H1 (cell line): ENCODE data around the gene PWP2. TPM values are rescaled to one million over a fixed set of nuclear protein-coding genes. Genes with fewer than 3 reads are reported as not detected.

Source experiments
- CHD7 ChIP-seq: fragments of 300-600 bp; sonication (generic); IDR thresholded peaks from 2 replicates; pipeline ENCODE4 v1.7.1; 2012; ENCODE audit warnings: low read length, moderate library complexity, mild to moderate bottlenecking, inconsistent platforms; ENCODE audit not compliant: insufficient replicate concordance
- KDM4A ChIP-seq: IDR thresholded peaks from one replicate; pipeline ENCODE4 v1.7.1; 2012; ENCODE audit warnings: low read depth, mild to moderate bottlenecking, moderate library complexity, low read length, inconsistent platforms; ENCODE audit not compliant: severe bottlenecking
- SP1 ChIP-seq: IDR thresholded peaks from 2 replicates; pipeline ENCODE4 v1.6.1; 2011; ENCODE audit warnings: low read depth, low read length
- ZNF274 ChIP-seq: IDR thresholded peaks from 2 replicates; pipeline ENCODE4 v1.7.0; 2012; ENCODE audit warnings: low read length, borderline replicate concordance; ENCODE audit errors: extremely low read depth
- polyA plus RNA-seq, 7 experiments: library from polyadenylated mRNA; depleted of rRNA in 3 of 7; stranded (reverse) in 5 of 7; unstranded in 2 of 7; fragments of >200 nt in 5 of 7; fragments of 200-250 nt in 2 of 7; gene quantifications; 1 replicate in 5 of 7; 2 replicates in 1 of 7; 4 replicates in 1 of 7; pipeline versions ENCODE4 v1.2.1 to v1.2.3, GENCODE V29; 2011 to 2013; ENCODE audit warnings: missing spikeins in 2 of 7, mixed read lengths in 2 of 7
- total RNA-seq: library from RNA; stranded (reverse); fragmentation: NEBNext Ultra II Directional; extraction: Animal tissue kit (Norgen Biotek cat#: 25700); gene quantifications from 2 replicates; pipeline ENCODE4 v1.2.1, GENCODE V29; 2021

PWP2 gene
- total and polyA plus RNA-seq, 2 of the 8 experiments (the other 6 are each of a cell fraction or from before 2014, with no cell fraction given) = 4.4 to 6.7 TPM

- TF ChIP-seq CHD7 (no peak), SP1 (no peak), KDM4A (no peak), ZNF274 (no peak)
Measured at GRCh38 chr21:44059710-44060109, 47.5 kb upstream of the PWP2 start (continued).
